HG03432 (cell line): ENCODE results near the gene KIAA0408.
"Not testable (repeated sequence)": the region's sequence is repeated elsewhere in the genome, so short reads cannot be mapped to it uniquely, and the experiment has no call there.

Source experiments
- ATAC-seq: cut with Tn5 transposase; IDR thresholded peaks from one replicate; pipeline ENCODE4 v1.9.1; 2021; ENCODE audit warnings: mild to moderate bottlenecking, moderate library complexity; ENCODE audit not compliant: unreplicated experiment

KIAA0408 gene

DNA sequence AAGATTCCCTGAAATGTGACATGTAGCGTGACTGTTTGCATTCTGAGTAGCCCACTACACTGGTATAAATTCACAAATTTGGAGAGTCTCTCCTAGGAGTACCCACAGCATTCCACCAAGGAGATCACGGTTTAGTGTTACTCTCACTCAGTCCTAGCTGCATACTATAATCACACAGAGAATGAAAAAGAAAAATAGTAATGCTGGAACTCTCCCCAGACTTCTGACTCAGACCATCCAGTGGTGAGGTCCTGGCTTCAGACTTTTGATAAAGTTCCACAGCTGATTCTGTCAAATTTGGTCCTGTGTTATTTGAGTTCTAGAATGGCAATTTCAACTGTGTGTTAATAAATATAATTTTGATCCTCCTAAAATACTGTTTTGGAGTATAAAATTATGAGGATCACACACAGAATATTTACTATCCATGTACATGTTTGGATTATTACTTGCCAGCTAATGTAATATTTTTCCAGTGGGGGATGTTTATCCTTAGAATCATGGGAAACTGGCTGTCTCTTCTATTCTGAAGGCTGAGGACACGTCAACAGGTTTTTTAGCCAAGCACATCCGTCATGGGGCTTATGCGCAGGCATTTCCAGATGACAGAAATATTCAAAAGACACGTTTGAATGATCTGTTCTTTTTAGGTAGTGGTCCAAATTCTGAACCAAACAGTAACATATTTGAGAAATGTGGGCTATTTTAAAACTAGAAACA, 5.1 kb upstream of the KIAA0408 start:
- ATAC-seq = no peak

GRCh38 chr6:127463056-127463455, 3.9 kb upstream of the KIAA0408 start:
- no peak for ATAC-seq

DNA sequence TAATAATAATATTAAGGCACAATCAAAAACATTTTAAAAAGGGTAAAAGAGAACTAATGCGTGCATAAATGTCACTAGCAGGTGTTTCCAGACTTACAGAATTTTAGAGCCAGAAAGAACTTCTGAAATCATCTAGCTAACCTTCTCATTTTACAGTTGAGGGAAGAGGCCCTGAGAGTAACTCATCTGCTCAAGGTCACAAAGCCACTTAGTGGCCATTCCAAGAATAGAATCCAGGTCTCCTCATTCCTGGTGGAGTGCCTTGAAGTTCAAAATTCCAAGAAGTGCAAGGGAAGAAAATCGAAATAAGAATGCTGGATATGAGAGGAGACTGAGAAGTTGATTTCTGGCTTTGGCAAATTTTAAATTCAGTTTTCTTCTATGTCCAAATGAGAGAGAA, 3.2 kb upstream of the KIAA0408 start:
- ATAC-seq = no peak

GRCh38 chr6:127460465-127460864, 1.3 kb upstream of the KIAA0408 start:
- ATAC-seq = no peak

GRCh38 chr6:127458817-127459216, 372 bp downstream of the KIAA0408 start:
- no peak for ATAC-seq

DNA sequence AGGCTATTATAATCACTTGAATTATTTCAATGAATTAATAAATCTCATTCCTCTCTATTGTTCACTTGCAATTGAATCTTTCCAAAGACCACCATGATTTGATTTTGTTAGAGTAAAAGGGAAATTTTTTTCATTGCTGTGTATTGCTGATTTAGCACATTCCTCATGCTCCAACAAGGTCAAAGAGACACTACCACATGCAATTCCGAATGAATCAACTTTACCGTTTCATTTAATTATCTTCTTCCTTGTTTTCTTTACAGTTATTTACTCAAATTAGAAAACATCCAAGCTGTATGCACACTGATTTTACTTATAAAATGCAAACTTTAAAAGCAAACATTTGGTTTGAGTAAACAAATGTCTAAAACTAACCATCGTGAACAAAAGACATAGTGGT, 967 bp downstream of the KIAA0408 start:
- ATAC-seq = no peak

GRCh38 chr6:127457456-127458064, 1.6 kb downstream of the KIAA0408 start:
- ATAC-seq = no peak

DNA sequence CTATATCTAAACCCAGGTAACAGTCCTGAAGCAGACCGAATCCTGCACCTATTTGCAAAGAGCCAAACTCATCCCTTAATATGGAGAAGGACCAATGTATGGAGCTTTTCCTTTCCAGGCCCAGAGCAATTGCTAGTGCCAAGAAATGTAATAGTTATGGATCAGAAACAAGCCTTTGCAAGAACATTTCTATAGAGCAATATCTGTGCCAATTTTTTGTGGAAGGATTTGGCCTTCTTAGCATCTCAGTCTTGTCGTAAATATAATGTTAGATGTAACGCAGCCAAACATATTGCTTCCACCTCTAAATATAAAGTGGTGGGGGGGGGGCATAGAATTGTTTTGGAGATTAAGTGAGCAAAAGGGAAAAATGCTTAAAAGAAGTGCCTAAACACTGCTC, 2.7 kb downstream of the KIAA0408 start:
- ATAC-seq = no peak

DNA sequence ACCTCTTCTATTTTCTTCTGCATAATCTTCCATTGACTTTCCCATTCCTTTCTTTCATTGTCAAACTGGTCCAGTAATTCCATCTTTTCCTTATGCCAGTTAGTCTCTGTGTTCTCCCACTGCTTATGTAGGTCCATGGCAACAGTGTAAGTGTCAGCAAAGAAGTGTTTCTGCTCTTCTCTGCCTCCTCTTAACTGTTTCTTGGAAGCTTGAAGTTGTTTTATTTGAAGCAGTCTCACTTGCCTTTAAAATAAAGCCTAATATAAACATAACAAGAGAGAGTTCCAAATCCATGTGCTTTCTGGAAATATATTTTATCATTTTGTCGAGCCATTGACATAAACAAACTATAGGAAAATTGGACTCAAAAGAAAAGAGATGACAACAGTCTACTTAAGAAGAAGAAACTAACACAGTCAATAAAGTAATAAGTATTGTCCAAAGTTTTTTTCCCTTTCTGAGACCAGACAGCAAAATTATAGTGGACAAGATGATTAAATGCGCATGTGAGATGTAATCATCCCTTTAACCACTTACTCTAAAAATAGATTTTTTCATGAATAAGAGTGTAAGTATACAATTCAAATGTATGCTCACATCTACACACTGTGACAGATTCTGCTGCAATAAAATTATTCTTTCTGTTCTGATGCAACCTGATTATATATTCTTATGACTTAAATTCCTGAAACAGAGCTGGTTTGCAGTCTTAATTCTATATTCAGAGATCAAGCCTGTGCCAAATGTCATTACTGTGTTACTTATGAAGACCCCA, 5.2 kb downstream of the KIAA0408 start:
- ATAC-seq = no peak

GRCh38 chr6:127452803-127453202, 6.4 kb downstream of the KIAA0408 start:
- ATAC-seq = no peak

DNA sequence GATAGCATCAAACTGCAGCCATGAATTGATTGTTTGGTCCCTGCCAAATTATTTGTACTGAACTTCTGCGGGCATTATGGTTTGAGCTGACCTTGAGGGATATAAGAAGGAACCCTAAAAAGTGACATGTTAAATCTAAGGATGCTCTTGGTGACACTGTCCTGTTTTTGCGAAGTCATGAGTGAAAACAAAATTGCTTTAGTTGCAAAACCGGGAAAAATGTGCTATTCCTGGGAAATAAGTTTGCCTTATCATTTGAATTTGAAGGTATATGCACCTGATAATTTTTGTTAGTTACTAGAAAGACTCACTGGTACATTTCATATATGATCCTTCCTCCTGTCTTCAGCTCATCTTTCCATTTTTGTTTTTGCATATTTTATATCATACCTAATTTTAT, 7.8 kb downstream of the KIAA0408 start:
- no peak for ATAC-seq

DNA sequence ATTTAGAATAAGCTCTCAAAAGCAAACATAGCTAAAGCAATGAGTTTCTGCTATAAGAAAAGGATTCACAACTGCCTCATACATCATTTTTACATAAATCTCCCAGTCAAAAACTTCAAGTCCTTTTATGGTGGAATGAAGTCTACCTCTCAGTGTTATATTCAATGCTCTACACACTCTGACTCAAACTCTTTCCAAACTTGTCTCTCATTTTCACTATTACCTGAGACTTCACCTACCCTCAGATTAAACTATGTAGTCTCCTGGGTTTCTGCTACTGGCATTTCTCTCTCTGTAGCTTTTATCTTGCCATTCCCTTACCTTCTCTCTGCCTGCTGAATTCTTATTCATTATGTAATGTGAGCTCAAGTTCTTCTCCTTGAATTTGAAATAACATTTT, 11.4 kb downstream of the KIAA0408 start:
- ATAC-seq = no peak

DNA sequence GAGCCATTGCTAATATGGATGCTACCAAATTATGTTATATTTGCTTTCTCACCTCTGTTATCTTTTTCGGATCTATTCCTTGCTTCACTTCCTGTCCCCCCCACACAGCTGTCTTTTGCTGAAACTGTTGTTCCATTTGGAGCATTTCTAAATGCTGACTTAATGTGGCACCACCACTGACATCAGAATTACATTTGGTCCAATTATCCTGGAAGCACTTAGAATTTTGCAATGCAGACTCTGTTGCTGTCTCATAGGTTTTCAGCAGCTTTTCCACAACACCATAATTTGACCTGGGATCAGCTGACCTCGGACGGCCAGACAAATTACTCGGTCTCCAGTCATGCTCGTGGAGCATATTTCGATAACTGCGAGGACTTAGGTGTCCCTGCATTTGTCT, 12.8 kb downstream of the KIAA0408 start:
- ATAC-seq = no peak

DNA sequence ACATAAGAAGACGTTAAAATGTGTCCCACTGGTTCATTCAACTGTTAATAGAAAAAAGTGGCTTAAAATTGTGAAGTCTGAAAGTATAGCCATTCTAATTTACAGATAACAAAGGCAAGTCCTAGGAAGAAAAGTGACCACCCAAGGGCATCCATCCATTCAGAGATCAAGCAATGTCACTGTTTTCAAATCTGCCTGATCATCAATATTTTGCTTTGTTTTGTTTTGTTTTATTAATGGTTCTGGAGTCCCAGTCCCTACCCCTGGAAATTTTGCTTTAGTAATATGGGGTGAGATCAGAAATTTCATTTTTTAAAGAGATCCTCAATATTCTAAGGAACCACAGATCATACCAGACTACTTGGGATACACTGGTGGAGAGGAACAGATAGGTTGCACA, 17.3 kb downstream of the KIAA0408 start:
- ATAC-seq = no peak

DNA sequence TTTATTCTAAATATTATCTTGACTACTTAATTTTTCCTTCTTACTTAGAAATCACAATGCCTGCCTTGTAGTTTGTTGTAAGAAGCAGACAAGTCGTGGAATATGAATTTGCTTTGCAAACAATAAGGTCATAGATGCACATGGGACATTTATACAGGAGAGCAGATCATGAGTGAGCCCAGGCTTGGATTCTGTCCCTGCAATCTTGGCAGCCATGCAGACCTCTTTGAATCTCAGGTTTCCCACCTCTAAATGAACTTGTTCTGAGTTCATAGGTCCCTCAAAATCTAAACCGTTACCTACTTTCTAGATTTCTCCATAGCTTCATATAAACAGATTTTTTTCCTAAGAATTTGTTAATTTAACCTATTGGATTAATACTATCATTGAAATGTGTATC, 19.5 kb downstream of the KIAA0408 start:
- no peak for ATAC-seq

DNA sequence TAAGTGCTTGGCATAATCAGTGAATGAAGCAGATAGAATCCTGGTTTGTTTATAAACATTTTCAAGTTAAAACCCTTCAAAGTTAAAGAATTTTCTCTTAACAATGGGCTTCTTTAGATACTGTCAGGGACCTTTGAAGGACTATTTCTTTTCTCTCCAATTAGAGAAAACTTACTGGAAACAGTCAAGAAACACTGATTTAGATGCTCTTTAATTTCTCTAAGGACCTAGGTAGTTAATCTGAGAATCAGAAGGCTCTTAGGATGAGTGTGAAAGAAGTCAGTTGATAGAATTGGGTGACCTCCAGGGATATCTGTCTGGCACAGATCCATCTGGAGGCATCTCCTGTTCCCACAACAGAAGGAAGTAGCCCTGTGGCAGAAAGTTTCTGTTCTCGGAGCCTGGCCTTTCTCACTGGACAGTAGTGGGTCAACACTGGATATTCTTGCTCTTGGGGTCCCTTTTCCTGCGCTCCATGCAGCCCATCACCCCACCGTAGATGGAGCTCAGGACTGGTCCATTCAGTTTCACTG, 22.5 kb downstream of the KIAA0408 start:
- ATAC-seq = no peak

GRCh38 chr6:127435626-127436220, 23.5 kb downstream of the KIAA0408 start:
- no peak for ATAC-seq

DNA sequence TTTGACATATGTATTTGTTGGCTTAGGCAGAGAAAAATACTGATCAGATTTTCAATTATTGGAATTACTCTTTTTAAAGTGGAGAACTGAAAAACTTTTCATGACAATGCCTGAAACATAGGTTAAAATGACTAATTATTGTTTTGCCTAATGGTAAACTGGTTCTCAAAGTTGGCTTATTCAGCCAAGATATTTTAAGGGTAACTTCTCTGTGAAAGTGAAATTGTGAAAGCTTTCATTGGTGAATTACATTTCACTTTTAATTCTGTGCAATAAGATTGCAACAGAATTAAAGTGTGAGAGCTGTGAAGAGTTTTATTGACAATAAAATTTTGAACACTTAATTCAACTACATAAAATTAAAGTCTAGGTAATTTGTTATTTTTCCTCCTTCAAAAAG, 24.5 kb downstream of the KIAA0408 start:
- ATAC-seq = no peak

DNA sequence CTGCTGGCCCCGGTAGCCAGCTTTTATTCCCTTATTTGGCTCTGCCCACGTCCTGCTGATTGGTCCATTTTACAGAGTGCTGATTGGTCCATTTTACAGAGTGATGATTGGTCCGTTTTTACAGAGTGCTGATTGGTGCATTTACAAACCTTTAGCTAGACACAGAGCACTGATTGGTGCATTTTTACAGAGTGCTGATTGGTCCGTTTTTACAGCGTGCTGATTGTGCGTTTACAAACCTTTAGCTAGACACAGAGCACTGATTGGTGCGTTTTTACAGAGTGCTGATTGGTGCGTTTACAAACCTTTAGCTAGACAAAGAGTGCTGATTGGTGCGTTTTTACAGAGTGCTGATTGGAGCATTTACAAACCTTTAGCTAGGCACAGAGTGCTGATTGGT, 30.6 kb downstream of the KIAA0408 start:
- not testable (repeated sequence) for ATAC-seq

DNA sequence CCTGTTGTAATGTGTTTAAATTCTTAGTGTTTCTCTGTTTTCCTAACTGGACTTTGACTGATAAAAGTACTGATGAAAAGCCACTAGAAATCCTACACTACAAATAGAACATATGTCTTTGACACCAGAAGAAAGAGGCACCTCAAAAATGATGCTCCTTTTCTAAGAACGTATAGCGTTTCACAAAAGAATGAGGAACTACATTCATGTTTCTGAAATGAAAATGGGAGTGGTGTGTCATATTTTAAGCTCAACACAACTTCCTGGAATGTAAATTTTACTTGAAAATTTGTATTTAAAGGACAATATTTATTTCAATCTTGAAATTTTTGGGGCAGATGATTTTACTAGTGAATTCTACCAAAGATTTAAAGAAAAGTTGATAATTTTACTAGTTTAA, 35.3 kb downstream of the KIAA0408 start:
- no peak for ATAC-seq

DNA sequence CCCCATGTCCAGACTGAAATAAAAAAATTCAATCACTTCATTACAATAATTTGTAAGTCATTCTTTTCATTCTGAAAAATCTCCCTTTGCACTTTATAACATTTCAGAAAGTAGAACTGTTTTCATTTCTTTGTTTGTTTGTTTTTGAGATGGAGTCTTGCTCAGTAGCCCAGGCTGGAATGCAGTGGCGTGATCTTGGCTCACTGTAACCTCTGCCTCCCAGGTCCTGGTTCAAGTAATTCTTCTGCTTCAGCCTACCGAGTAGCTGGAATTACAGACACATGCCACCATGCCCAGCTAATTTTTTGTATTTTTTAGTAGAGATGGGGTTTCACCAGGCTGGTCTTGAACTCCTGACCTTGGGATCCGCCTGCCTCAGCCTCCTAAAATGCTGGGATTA, 38.0 kb downstream of the KIAA0408 start:
- ATAC-seq = not testable (repeated sequence)
